ENCODE data around the gene SIL1.
"Not testable (repeated sequence)": the region's sequence is repeated elsewhere in the genome, so short reads cannot be mapped to it uniquely, and the experiment has no call there.

Gene SIL1

GRCh38 chr5:139064613-139065012 is 133.6 kb downstream of the SIL1 start:
- FAIRE-seq: no peak

DNA sequence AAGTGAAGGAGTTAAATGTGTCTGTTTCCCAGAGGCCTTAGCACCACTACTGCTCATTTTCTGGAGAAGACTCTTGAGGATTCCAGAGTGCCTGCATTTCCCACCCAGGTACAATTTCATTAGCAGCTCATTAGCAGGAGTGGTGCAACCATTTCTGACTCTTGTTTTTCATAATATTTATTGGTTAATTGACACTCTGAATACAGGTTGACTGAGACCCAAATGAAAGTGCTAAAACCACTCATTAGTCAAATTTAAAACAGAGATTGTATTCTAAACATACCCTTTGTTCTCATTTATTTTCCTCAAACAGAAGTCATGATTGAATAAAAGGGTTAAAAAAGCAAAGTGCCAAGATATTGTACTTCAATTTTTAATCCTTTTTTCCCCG is 134.5 kb downstream of the SIL1 start:
- no peak for FAIRE-seq

DNA sequence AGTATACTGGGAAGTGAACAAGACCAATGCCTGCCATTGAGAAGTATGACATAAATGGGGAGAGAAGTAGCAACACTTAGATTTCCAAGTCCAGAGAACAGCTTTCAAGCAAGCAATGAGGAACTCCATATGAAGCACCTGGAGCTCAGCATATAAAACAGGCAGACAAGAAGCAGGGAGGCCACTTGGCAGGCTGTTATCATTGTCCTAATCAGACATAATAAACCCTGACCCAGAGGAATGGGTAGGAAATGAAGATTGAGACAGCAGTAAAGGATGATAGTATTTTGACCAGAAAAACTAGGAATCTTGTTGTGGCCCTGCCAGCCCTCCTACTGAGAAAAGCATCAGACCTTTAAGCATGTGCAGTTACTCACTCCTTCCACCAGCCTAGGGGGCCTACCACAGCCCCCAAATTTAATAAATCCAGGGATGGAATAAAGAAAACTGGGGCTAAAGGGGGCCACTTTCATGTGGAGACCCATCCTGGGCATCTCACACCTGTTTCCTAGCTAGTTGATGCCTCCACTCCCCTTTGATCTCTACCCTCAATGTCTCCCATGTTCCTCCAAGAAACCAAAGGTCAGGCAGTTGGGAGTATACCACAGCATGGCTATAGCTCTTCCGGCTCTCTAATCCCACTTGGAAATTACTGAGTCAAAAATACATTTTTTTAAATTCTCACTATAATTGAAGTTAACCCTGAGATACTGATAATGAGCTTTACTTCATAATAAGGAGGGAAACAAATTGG is 135.1 kb downstream of the SIL1 start:
- no peak for FAIRE-seq

DNA sequence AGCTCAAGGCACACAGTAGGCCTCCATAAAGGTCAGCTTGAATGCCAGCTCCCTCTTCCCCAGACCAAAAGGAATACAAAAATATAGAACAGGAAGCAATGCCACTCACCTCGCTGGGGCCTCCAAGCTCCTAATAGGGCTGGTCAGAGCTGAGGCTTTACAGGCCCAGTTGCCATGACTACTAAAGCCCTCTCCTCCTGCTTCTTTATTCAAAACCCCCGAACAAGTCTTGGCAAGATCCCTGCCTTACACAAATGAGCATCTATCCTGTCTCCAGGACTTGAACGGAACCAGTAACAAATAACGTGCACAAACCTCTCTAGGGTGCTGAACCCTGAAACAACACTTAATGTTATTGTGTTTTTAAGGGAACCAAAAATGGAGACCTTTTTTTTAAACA is 136.3 kb downstream of the SIL1 start:
- no peak for FAIRE-seq

- FAIRE-seq: no peak
These were observed 136.9 kb downstream of the SIL1 start for GRCh38 chr5:139061274-139061673.

- FAIRE-seq: no peak
These were observed 140.0 kb downstream of the SIL1 start for GRCh38 chr5:139058121-139058520.

DNA sequence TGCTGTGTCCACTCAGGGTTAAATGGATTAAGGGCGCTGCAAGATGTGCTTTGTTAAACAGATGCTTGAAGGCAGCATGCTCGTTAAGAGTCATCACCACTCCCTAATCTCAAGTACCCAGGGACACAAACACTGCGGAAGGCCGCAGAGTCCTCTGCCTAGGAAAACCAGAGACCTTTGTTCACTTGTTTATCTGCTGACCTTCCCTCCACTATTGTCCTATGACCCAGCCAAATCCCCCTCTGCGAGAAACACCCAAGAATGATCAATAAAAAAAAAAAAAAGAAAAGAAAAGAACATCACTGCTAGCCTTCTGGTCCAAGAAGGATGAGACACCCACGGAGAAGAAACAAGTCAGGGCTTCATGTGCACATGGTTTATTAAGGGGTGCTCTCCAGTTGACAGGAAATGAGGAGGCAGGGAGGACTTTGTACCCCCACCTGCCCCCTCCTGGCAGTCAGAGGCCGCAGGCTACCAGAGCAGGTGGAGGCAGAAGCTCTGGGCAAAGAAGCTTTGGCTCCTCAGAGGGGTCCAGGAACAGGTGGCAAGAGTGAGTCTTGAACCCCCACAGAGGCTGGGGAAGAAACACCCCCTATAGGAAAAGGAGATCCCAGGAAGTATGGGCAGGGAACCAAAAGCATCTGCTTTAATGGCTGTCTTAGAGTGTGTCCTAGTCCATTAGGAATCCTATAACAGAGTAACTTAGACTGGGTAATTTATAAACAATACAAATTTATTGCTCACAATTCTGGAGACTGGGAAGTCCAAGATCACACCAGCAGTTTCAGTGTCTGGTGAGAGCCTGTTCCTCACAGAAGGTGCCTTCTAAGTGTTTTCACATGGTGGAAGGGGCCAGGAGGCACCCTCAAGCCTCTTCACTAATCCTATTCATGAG is 140.9 kb downstream of the SIL1 start:
- not testable (repeated sequence) for FAIRE-seq

DNA sequence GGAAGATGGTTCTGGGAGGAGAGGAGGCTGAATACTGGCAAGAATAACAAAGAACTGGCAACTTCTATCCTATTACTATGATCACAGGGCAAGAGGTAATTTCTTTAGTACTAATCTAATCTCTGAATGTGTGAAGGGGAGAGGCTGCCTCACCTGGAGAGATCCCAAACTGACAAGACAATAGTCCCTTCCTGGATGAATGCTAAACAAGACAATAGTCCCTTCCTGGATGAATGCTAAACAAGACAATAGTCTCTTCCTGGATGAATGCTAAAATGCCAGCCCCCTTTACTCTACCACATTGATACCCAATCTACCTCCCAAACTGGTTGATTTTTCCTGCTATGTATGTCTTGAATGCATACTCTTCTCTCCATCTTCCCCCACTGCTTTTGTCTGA is 145.2 kb downstream of the SIL1 start:
- FAIRE-seq: no peak

GRCh38 chr5:139051392-139051791 is 146.8 kb downstream of the SIL1 start:
- no peak for FAIRE-seq

DNA sequence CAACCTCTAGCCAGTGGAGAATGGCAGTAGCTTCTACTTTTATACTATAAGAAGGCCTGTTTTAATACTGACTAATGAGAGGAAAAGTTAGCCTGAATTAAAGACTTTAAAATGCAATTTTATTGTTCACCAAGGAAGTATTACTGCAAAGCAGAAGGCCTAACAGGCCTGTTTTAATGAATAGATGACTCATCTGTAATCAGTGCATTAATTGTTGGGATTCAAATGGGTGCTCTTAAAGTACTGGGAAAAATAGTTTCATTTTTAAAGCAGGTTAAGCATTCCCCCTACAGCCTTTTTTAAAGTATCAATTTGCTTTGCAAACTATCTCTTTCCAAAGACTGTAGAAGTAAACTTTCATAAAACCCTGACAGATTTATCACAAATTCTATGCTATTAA is 147.7 kb downstream of the SIL1 start:
- no peak for FAIRE-seq

DNA sequence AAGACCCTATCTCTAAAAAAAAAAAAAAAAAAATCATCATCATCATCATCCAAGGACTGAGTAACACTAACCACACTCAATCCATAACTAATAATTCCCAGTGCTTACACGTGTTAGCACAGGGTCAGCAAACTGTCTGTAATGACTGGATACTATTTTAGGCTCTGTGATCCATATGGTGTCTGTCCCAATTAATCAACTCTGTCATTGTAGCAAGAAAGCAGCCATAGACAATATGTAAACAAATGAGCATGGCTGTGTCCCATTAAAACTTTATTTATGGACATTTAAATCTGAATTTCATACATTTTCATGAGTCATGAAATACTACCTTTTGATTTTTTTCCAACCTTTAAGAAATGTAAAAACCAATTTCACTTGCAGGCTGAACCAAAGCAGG is 148.4 kb downstream of the SIL1 start:
- FAIRE-seq: no peak

DNA sequence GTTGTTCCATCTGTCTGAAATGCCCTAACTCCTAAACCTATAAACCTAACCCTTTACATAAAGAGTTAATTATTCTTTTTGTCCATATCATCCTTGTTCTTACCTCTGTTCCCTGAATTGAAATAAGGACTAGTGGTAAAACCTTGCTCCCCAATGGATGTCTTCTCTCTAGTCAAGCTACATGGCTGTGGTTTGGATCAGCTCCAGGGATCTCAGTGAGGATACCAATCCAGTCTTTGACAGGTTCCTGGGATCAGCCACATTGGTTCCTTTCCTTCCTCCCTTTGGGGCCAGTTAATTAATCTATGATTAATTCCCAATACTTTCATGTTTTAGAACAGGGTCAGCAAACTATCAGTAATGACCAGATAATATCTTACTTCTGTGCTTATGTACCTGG is 151.6 kb downstream of the SIL1 start:
- no peak for FAIRE-seq

- no peak for FAIRE-seq
These were observed 154.8 kb downstream of the SIL1 start for GRCh38 chr5:139043157-139043905.

DNA sequence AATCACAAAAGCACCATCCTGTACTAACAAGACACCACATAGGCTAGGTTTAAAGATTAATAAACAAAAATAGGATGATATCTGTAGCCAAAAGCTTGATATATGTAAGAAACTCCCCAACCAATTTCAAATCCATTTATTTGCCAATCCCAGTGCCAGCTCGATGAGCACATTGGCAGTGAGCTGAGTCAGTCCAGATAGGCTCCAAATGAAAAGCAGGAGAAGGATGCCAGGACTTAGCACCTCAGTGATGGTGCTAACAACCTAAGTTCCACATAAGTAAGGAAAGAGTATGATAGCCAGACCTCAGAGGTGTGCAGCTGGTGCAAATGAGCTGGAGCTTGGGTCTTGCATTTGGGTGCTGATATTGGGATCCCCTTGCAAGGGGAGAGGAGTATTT is 158.1 kb downstream of the SIL1 start:
- no peak for FAIRE-seq

GRCh38 chr5:139038613-139039305 is 159.4 kb downstream of the SIL1 start:
- no peak for FAIRE-seq

DNA sequence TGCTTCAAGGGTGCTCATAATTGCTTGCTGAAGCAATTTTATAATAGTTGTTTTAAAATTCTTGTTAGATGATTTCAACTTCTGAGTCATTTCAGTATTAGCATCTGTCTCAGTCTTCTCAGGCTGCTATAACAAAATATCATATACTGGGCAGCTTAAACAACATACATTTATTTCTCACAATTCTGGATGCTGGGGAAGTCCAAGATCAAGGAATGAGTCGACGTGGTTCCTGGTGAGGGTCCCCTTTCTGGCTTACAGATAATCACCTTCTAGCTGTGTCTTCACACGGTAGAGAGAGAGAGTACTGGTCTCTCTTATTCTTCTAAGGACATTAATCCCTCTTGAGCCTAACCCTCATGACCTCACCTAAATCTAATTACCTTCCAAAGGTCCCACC is 160.4 kb downstream of the SIL1 start:
- no peak for FAIRE-seq

- not testable (repeated sequence) for FAIRE-seq
These were observed 161.8 kb downstream of the SIL1 start for GRCh38 chr5:139036332-139036731.

GRCh38 chr5:139027150-139027549 is 171.0 kb downstream of the SIL1 start:
- no peak for FAIRE-seq

GRCh38 chr5:139025651-139026050 is 172.5 kb downstream of the SIL1 start:
- no peak for FAIRE-seq

- FAIRE-seq: no peak
These were observed 174.9 kb downstream of the SIL1 start for GRCh38 chr5:139023286-139023685.

DNA sequence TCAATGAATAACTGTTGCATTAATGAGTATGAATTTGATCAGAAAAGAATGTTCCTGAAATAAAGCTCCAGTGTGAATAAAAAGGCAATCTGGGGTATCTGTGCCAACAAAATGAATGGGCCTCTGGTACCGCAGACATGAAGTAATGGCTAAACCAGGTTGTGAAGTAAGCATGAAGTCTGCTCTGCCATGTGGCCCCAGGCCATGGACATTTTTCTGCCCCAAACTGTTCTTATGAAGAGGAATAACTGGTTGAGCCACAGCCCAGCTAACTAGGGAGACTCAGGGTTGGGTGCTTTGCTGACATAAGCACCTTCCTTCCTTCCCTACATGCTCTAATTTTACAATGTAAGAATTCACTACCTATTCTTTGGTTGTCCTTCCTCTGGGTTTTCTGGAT is 175.6 kb downstream of the SIL1 start:
- no peak for FAIRE-seq

- no peak for FAIRE-seq
These were observed 176.8 kb downstream of the SIL1 start for GRCh38 chr5:139021346-139021745.

GRCh38 chr5:139019880-139020279 is 178.3 kb downstream of the SIL1 start:
- no peak for FAIRE-seq
